IMR-90 (cell line): ENCODE measurements around the gene IAPP. TPM values are rescaled to one million over a fixed set of nuclear protein-coding genes. Genes with fewer than 3 reads are reported as not detected.

Experiments used
- ATAC-seq: fragments of 200-7000 bp; cut with Tn5 transposase; 2 replicates; pipeline ENCODE4 v1.9.1; 2020; ENCODE audit warnings: low read depth, mild to moderate bottlenecking, moderate library complexity
- BruUV-seq: library from RNA; stranded (reverse); fragments of 400-500 nt; replicated peaks from 2 replicates; lab custom pipeline; 2021; lab: Mats Ljungman, UMichigan
- CTCF ChIA-PET: fragments of 300-600 bp; formaldehyde crosslinking; extraction: SDS; loops from one replicate; lab custom pipeline; 2021; ENCODE audit warnings: antibody characterized with exemption; lab: Yijun Ruan, JAX
- POLR2A ChIA-PET: fragments of 300-600 bp; sonication (Branson Sonifier 250); formaldehyde crosslinking; loops from one replicate; lab custom pipeline; 2022; ENCODE audit warnings: antibody characterized with exemption; ENCODE audit not compliant: unreplicated experiment; lab: Charles Lee
- DNase-seq: peaks from one replicate; pipeline ENCODE4 v3.0.0; 2013
- H2AFZ ChIP-seq: replicated peaks from 2 replicates; pipeline ENCODE3; 2013; ENCODE audit warnings: low read length, mild to moderate bottlenecking; ENCODE audit not compliant: poor library complexity
- H2AK5ac ChIP-seq: 2 replicates; pipeline ENCODE4 v1.6.1; 2013; ENCODE audit warnings: low read depth, low read length, inconsistent platforms
- H2AK9ac ChIP-seq: replicated peaks from 2 replicates; pipeline ENCODE3; 2013; ENCODE audit warnings: mild to moderate bottlenecking, low read depth, low read length, moderate library complexity; ENCODE audit not compliant: poor library complexity
- H2BK120ac ChIP-seq: 2 replicates; pipeline ENCODE4 v1.6.1; 2013; ENCODE audit warnings: low read depth, low read length, inconsistent platforms
- H2BK15ac ChIP-seq: 3 replicates; pipeline ENCODE4 v1.6.1; 2013; ENCODE audit warnings: low read depth, low read length, inconsistent platforms
- H2BK20ac ChIP-seq: 2 replicates; pipeline ENCODE4 v1.6.1; 2013; ENCODE audit warnings: low read depth, mild to moderate bottlenecking, inconsistent platforms, low read length, moderate library complexity
- H2BK5ac ChIP-seq: 2 replicates; pipeline ENCODE4 v1.6.1; 2013; ENCODE audit warnings: mild to moderate bottlenecking, low read depth, low read length, inconsistent platforms; ENCODE audit not compliant: poor library complexity, severe bottlenecking
- H3K14ac ChIP-seq: replicated peaks from 2 replicates; pipeline ENCODE4 v1.6.1; 2013; ENCODE audit warnings: low read depth, low read length, inconsistent platforms
- H3K18ac ChIP-seq: 2 replicates; pipeline ENCODE4 v1.6.1; 2013; ENCODE audit warnings: low read depth, low read length, control low read depth
- H3K23ac ChIP-seq: 2 replicates; pipeline ENCODE4 v1.6.1; 2013; ENCODE audit warnings: low read depth, low read length, inconsistent platforms
- H3K27ac ChIP-seq: 2 replicates; pipeline ENCODE4 v1.5.1; 2013; ENCODE audit warnings: mild to moderate bottlenecking, control low read depth, low read length; ENCODE audit not compliant: insufficient read depth
- H3K27me3 ChIP-seq: 2 replicates; pipeline ENCODE4 v1.6.1; 2013; ENCODE audit warnings: low read length; ENCODE audit not compliant: control insufficient read depth, insufficient read depth
- H3K36me3 ChIP-seq: 2 replicates; pipeline ENCODE4 v1.6.1; 2013; ENCODE audit warnings: low read length, mixed read lengths; ENCODE audit not compliant: control insufficient read depth, insufficient read depth
- H3K4ac ChIP-seq: 2 replicates; pipeline ENCODE4 v1.6.1; 2013; ENCODE audit warnings: low read depth, low read length, inconsistent platforms
- H3K4me1 ChIP-seq: 2 replicates; pipeline ENCODE4 v1.6.1; 2013; ENCODE audit warnings: low read length, mixed read lengths; ENCODE audit not compliant: control insufficient read depth, insufficient read depth
- H3K4me2 ChIP-seq: 2 replicates; pipeline ENCODE4 v1.6.1; 2013; ENCODE audit warnings: low read depth, mild to moderate bottlenecking, control low read depth, low read length, moderate library complexity
- H3K4me3 ChIP-seq: 2 replicates; pipeline ENCODE4 v1.5.1; 2013; ENCODE audit warnings: low read depth, mild to moderate bottlenecking, control low read depth, low read length, moderate library complexity; ENCODE audit not compliant: insufficient read depth
- H3K56ac ChIP-seq: 2 replicates; pipeline ENCODE4 v1.6.1; 2013; ENCODE audit warnings: low read length, inconsistent platforms; ENCODE audit not compliant: insufficient read depth; ENCODE audit errors: extremely low read depth
- H3K79me1 ChIP-seq, 2 experiments: 2 replicates each; pipeline ENCODE4 v1.6.1; 2013; ENCODE audit warnings: low read length in 2 of 2, inconsistent platforms in 1 of 2, low read depth in 1 of 2
- H3K9ac ChIP-seq: 2 replicates; pipeline ENCODE4 v1.6.1; 2013; ENCODE audit warnings: low read depth, low read length, control low read depth
- H3K9me1 ChIP-seq: 2 replicates; pipeline ENCODE4 v1.6.1; 2013; ENCODE audit warnings: low read length, inconsistent platforms; ENCODE audit not compliant: insufficient read depth
- H3K9me3 ChIP-seq: 2 replicates; pipeline ENCODE4 v1.6.1; 2013; ENCODE audit warnings: low read length; ENCODE audit not compliant: control insufficient read depth, insufficient read depth
- H4K20me1 ChIP-seq: 2 replicates; pipeline ENCODE4 v1.6.1; 2013; ENCODE audit warnings: low read length, inconsistent platforms; ENCODE audit not compliant: insufficient read depth
- H4K5ac ChIP-seq: 2 replicates; pipeline ENCODE4 v1.6.1; 2013; ENCODE audit warnings: mild to moderate bottlenecking, low read depth, low read length, control low read depth
- H4K8ac ChIP-seq, 2 experiments: 2 replicates each; pipeline ENCODE4 v1.6.1; 2013; ENCODE audit warnings: low read depth in 2 of 2, low read length in 2 of 2, control low read depth in 1 of 2, inconsistent platforms in 1 of 2
- H4K91ac ChIP-seq: 2 replicates; pipeline ENCODE4 v1.6.1; 2013; ENCODE audit warnings: low read depth, low read length, inconsistent platforms; ENCODE audit not compliant: insufficient read depth
- RAD21 ChIP-seq: IDR thresholded peaks from 2 replicates; pipeline ENCODE4 v1.6.1; 2012; ENCODE audit warnings: low read length, improper control_type of control experiment
- USF2 ChIP-seq: fragments of 150-350 bp; IDR thresholded peaks from 2 replicates; pipeline ENCODE4 v1.6.1; 2017; ENCODE audit warnings: mild to moderate bottlenecking, antibody characterized with exemption, low read length, low read depth
- dilution Hi-C: fragments of 300-500 bp; cut with HindIII; formaldehyde crosslinking; loops from one replicate; pipeline ENCODE4 v1.14.3; 2018; ENCODE audit warnings: low sequenced_read_pairs; ENCODE audit not compliant: unreplicated experiment
- in situ Hi-C: fragments of 300-500 bp; cut with MboI; formaldehyde crosslinking; loops from 3 replicates; pipeline ENCODE4 v1.14.3; 2019; ENCODE audit warnings: low sequenced_read_pairs, inconsistent platforms, mixed read lengths
- intact Hi-C: fragments of 100-400 bp; cut with micrococcal nuclease; formaldehyde crosslinking; loops from 2 replicates; pipeline ENCODE4 v1.10.0; 2022
- polyA plus RNA-seq, 3 experiments: library from polyadenylated mRNA; depleted of rRNA; stranded (reverse); fragments of >200 nt; gene quantifications; 2 replicates each; pipeline ENCODE4 v1.2.3, GENCODE V29; 2012; ENCODE audit warnings: low replicate concordance in 1 of 3
- total RNA-seq: library from RNA; depleted of rRNA; stranded (reverse); fragments of >200 nt; gene quantifications from 2 replicates; pipeline ENCODE4 v1.2.3, GENCODE V29; 2012

The IAPP gene
- total and polyA plus RNA-seq, 2 of the 4 experiments (the other 2 are of a cell fraction): not detected

GRCh38 chr12:21328578-21328977, 44.1 kb upstream of the IAPP start:
- Histone ChIP-seq H3K27me3 (no peaks in the 10 kb centered on the region), H3K4ac (no peak overlapping the region), H2AK9ac (no peak overlapping the region), H3K9ac (no peak overlapping the region), H2BK120ac (no peak overlapping the region), H2BK15ac (no peak overlapping the region), H2BK5ac (no peak overlapping the region), H4K20me1 (no peaks in the 10 kb centered on the region), H2AK5ac (no peak overlapping the region), H3K18ac (no peak overlapping the region), H4K5ac (no peak overlapping the region), H3K36me3 (no peaks in the 10 kb centered on the region), H2BK20ac (no peak overlapping the region), H3K4me1 (no peaks in the 10 kb centered on the region), H2AFZ (no peak overlapping the region), H3K56ac (no peak overlapping the region), H3K4me3 (no peak overlapping the region), H3K14ac (no peak overlapping the region), H3K4me2 (no peak overlapping the region), H3K23ac (no peak overlapping the region), H3K27ac (no peak overlapping the region), H3K79me1 (no peaks in the 10 kb centered on the region), H4K91ac (no peak overlapping the region), H3K9me3 (peaks cover 8% of the 10 kb centered on the region), H4K8ac (no peak overlapping the region), H3K9me1 (no peaks in the 10 kb centered on the region)
- no TSS peak for BruUV-seq
- intact Hi-C loops (no loop called here), in situ Hi-C loops (no loop called here), dilution Hi-C loops (no loop called here)
- ATAC-seq (no peak), DNase-seq (no peak)
- no peak for TF ChIP-seq USF2
- no peak for TF ChIP-seq RAD21
- POLR2A ChIA-PET: no interaction called here
- CTCF ChIA-PET: no interaction called here
